Esophagus muscularis mucosa (tissue), 4 donors: ENCODE results near the gene STARD13. TPM values are rescaled to one million over a fixed set of nuclear protein-coding genes. Genes with fewer than 3 reads are reported as not detected.
A peak's percentile ranks its signal among the peaks of the same experiment; 100 is the strongest.

Source experiments
- DNase-seq: peaks from one replicate; pipeline ENCODE4 v3.0.0-alpha.2; 2017; ENCODE audit errors: extremely low spot score
- H3K27ac ChIP-seq, 4 donors: fragments of 200-600 bp; sonication (generic); replicated peaks in 1 of 4; 1 replicate in 3 of 4; 2 replicates in 1 of 4; pipeline ENCODE4 v1.5.1; 2016 to 2019; ENCODE audit warnings: mild to moderate bottlenecking in 1 of 4
- H3K27me3 ChIP-seq, 4 donors: fragments of 200-600 bp; sonication (generic); one replicate each; pipeline versions ENCODE4 v1.5.1 to v1.6.0; 2016 to 2019
- H3K36me3 ChIP-seq, 4 donors: fragments of 200-600 bp; sonication (generic); one replicate each; pipeline ENCODE4 v1.5.1; 2016 to 2019
- H3K4me1 ChIP-seq, 4 donors: fragments of 200-600 bp; sonication (generic); one replicate each; pipeline ENCODE4 v1.5.1; 2016 to 2019
- H3K4me3 ChIP-seq, 4 donors: fragments of 200-600 bp; sonication (generic); 1 replicate in 2 of 4; 2 replicates in 2 of 4; pipeline ENCODE4 v1.5.1; 2016 to 2019; ENCODE audit warnings: mild to moderate bottlenecking in 4 of 4, moderate library complexity in 1 of 4
- H3K9me3 ChIP-seq, 4 donors: fragments of 200-600 bp; sonication (generic); 1 replicate in 3 of 4; 2 replicates in 1 of 4; pipeline ENCODE4 v1.5.1; 2016 to 2019
- EP300 ChIP-seq: sonication (generic); formaldehyde crosslinking; IDR thresholded peaks from one replicate; pipeline ENCODE4 v1.6.1; 2017; ENCODE audit warnings: antibody characterized with exemption
- POLR2A ChIP-seq: fragments of 450-650 bp; IDR thresholded peaks from one replicate; pipeline ENCODE4 v1.6.1; 2017; ENCODE audit warnings: antibody characterized with exemption, moderate library complexity, mild to moderate bottlenecking, low read depth
- POLR2AphosphoS5 ChIP-seq, 2 donors: sonication (generic); formaldehyde crosslinking; IDR thresholded peaks; one replicate each; pipeline ENCODE4 v1.6.1; 2017; ENCODE audit warnings: antibody characterized with exemption in 2 of 2
- WGBS: methylation state at CpG from one replicate; pipeline ENCODE4 v1.1.5; 2018; 5-methylcytosine and 5-hydroxymethylcytosine counted together
- intact Hi-C: fragments of 100-400 bp; cut with DNase I; formaldehyde crosslinking; loops from one replicate; pipeline ENCODE4 v1.15.1; 2023
- total RNA-seq, 4 donors: library from RNA; depleted of rRNA; stranded (reverse); fragments of >200 nt; gene quantifications; one replicate each; pipeline versions ENCODE4 v1.1.0 to v1.2.1, GENCODE V29; 2016
- TF ChIP-seq, protein P1 (sequence below), 3 experiments: fragments of 200-600 bp in 2 of 3; fragments of 450-650 bp in 1 of 3; sonication (generic) in 2 of 3; IDR thresholded peaks; one replicate each; pipeline ENCODE4 v1.5.1; 2017 to 2019; ENCODE audit warnings: antibody characterized with exemption in 3 of 3, mild to moderate bottlenecking in 2 of 3, moderate library complexity in 1 of 3

STARD13 gene
- total RNA-seq, 4 donors from 2014 or later, result 44.9 to 59.2 (median 56.2) TPM

DNA sequence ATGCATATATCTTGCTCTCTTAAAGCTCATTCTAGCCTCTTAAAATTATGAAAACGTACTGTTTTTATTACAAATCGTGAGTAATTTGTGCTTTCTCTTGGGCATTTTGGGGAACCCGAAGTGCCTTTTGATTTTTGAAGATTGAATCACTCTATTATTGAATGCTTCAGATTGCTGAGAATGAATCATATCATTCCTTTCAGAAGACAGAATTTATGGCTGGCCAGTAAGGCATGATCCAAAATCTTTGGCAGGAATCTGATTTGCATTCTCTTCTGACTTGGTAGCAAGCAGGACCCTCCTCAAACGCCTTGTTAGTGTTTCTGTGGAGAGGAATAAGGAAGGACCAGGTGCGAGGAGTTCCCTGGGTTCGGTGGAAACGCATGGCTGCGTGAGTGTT is 49.5 kb downstream of the STARD13 start:
- H3K9me3 ChIP-seq, result peaks cover 0 to 5% (median 0%) of the 10 kb centered on the region in 4 donors
- no peak overlapping the region for H3K4me3 ChIP-seq
- no peaks in the 10 kb centered on the region for H3K27me3 ChIP-seq
- 73% methylated on average over 8 of the region's 8 CpGs for WGBS
- peak overlapping the region; percentile 57 to 71 (median 62) for H3K27ac ChIP-seq
- peaks cover 0 to 12% (median 3%) of the 10 kb centered on the region in 4 donors for H3K36me3 ChIP-seq
- intact Hi-C loops, result loop anchor here (10.0 kb wide), 1 partner anchor 289 kb away; no protein-coding TSS in a partner anchor
- TF ChIP-seq POLR2A, result no peak
- no peak for TF ChIP-seq POLR2AphosphoS5 (IDR thresholded peaks at IDR 0.05)
- peaks cover 16 to 49% (median 35%) of the 10 kb centered on the region in 4 donors for H3K4me1 ChIP-seq
- no peak for DNase-seq

DNA sequence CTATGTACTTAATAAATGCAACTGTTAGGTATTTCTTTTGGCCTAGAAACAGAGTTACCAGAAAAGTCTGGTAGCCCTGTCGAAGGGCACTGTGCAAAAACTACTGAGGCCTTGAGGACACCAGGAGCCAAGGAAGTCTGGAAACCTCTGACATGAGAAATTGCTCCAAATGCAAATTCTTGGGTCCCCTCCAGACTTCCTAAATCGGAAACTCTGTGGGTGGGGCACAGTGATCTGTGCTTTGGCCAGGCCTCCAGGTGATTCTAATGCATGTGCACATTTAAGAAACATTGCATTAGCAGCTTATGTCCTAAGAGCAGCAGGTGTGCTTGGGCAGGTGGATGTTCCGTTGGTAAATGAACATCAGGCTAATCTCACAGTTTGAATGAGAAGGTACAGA is 50.0 kb downstream of the STARD13 start:
- Histone ChIP-seq H3K4me3 (no peak overlapping the region), H3K27ac (peak overlapping the region; percentile 40 to 71 (median 60)), H3K27me3 (no peaks in the 10 kb centered on the region), H3K4me1 (peaks cover 20 to 54% (median 39%) of the 10 kb centered on the region in 4 donors), H3K36me3 (peaks cover 0 to 12% (median 3%) of the 10 kb centered on the region in 4 donors), H3K9me3 (peaks cover 0 to 5% (median 0%) of the 10 kb centered on the region in 4 donors)
- no peak for DNase-seq
- WGBS, result 56% methylated on average over 3 of the region's 3 CpGs
- TF ChIP-seq POLR2AphosphoS5 (IDR thresholded peaks at IDR 0.05), result no peak
- TF ChIP-seq, protein P1, sequence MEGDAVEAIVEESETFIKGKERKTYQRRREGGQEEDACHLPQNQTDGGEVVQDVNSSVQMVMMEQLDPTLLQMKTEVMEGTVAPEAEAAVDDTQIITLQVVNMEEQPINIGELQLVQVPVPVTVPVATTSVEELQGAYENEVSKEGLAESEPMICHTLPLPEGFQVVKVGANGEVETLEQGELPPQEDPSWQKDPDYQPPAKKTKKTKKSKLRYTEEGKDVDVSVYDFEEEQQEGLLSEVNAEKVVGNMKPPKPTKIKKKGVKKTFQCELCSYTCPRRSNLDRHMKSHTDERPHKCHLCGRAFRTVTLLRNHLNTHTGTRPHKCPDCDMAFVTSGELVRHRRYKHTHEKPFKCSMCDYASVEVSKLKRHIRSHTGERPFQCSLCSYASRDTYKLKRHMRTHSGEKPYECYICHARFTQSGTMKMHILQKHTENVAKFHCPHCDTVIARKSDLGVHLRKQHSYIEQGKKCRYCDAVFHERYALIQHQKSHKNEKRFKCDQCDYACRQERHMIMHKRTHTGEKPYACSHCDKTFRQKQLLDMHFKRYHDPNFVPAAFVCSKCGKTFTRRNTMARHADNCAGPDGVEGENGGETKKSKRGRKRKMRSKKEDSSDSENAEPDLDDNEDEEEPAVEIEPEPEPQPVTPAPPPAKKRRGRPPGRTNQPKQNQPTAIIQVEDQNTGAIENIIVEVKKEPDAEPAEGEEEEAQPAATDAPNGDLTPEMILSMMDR (IDR thresholded peaks at IDR 0.05), result no peak
- TF ChIP-seq EP300, result no peak
- intact Hi-C loops, result loop anchor here (10.0 kb wide), 1 partner anchor 289 kb away; no protein-coding TSS in a partner anchor

DNA sequence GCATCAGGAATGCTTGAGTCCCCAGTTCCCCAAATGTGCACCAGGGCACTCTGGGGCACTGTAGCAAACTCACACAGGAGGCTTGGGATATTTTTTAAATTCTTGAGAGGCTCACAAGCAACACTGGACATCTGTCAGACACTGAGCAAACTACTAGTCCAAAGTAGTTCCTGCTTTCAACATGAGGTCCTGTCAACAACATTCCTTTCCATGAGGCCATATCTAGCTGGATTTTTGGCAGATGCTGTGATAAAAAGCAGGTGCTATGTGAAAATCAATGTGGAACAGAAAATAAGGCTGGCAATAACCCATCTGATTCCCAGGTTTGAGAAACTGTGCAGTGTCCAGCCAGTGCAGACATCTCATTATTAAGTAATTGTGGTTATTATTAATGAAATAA is 50.5 kb downstream of the STARD13 start:
- Histone ChIP-seq H3K27me3 (no peaks in the 10 kb centered on the region), H3K4me3 (no peak overlapping the region), H3K27ac (peak overlapping the region; percentile 40 to 71 (median 60)), H3K4me1 (peaks cover 25 to 58% (median 44%) of the 10 kb centered on the region in 4 donors), H3K9me3 (peaks cover 0 to 2% (median 0%) of the 10 kb centered on the region in 4 donors), H3K36me3 (peaks cover 0 to 12% (median 3%) of the 10 kb centered on the region in 4 donors)
- intact Hi-C loops, result loop anchor here (10.0 kb wide), 1 partner anchor 290 kb away; no protein-coding TSS in a partner anchor
- TF ChIP-seq EP300 (no peak), POLR2AphosphoS5 (IDR thresholded peaks at IDR 0.05) (peak; percentile 8 to 72), POLR2A (no peak)
- TF ChIP-seq, protein P1 (IDR thresholded peaks at IDR 0.05), result peak in 1 of 3 experiments; percentile 14
- no peak for DNase-seq

DNA sequence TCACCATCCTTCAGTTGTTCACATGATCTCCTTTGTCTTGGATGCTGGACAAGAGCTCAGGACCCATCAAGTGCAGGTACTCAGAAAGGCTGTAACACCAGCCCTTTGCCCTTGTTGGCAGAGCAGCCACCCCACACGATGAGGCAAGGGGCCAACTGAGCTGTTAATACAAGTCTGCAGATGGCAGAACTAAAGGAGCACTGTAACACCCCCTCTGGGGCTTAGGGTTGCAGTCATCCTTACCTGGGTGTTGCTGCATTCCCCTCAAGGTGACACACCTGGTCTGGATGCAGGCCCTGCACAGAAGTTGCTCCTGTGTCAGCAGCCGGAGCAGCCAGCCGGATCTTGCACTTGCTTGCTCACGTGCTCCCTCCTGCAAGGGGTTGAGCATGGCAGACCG is 52.0 kb downstream of the STARD13 start:
- H3K36me3 ChIP-seq, result peaks cover 0 to 12% (median 3%) of the 10 kb centered on the region in 4 donors
- peaks cover 40 to 74% (median 59%) of the 10 kb centered on the region in 4 donors for H3K4me1 ChIP-seq
- no peak for DNase-seq
- H3K27ac ChIP-seq, result peak overlapping the region in 2 of 4 donors; percentile 26 to 71
- no peaks in the 10 kb centered on the region for H3K9me3 ChIP-seq
- H3K27me3 ChIP-seq, result no peaks in the 10 kb centered on the region
- no peak overlapping the region for H3K4me3 ChIP-seq
- no CpG with 5 or more reads among the region's 5 CpGs for WGBS
- TF ChIP-seq EP300, result no peak
- intact Hi-C loops, result loop anchor here (10.0 kb wide), 1 partner anchor 291 kb away; no protein-coding TSS in a partner anchor

DNA sequence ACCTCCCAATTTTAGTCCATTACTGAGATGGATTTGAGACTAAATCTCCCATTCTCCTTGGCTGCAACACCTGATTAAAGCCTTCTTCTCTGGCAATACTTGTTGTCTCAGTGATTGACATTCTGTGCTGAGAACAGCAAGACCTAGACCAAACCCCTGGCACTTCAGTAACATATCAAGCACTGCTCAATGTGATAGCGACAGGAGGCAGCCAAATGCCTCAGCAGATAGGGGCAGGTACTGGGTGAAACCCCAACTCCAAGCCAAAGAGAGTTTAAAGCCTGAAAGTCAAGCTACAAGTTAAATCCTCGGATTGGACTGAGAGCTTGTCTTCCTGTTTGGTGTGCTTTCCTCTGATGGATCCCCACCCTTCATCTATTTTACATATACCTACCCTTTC is 52.7 kb downstream of the STARD13 start:
- WGBS, result 94% methylated on average over 2 of the region's 2 CpGs
- H3K9me3 ChIP-seq, result no peaks in the 10 kb centered on the region
- no peak overlapping the region for H3K4me3 ChIP-seq
- intact Hi-C loops, result loop anchor here (10.0 kb wide), 1 partner anchor 292 kb away; no protein-coding TSS in a partner anchor
- peaks cover 0 to 12% (median 3%) of the 10 kb centered on the region in 4 donors for H3K36me3 ChIP-seq
- TF ChIP-seq, protein P1 (IDR thresholded peaks at IDR 0.05), result no peak
- no peak for TF ChIP-seq POLR2A
- TF ChIP-seq POLR2AphosphoS5 (IDR thresholded peaks at IDR 0.05), result no peak
- TF ChIP-seq EP300, result no peak
- H3K4me1 ChIP-seq, result peaks cover 47 to 80% (median 66%) of the 10 kb centered on the region in 4 donors
- H3K27me3 ChIP-seq, result no peaks in the 10 kb centered on the region
- H3K27ac ChIP-seq, result peak overlapping the region in 1 of 4 donors; percentile 26
- no peak for DNase-seq
